Lung microvascular endothelial cell (primary cell): ENCODE results near the gene PVALEF. TPM values are rescaled to one million over a fixed set of nuclear protein-coding genes. Genes with fewer than 3 reads are reported as not detected.
A peak's percentile ranks its signal among the peaks of the same experiment; 100 is the strongest.
"Not testable (repeated sequence)": the region's sequence is repeated elsewhere in the genome, so short reads cannot be mapped to it uniquely, and the experiment has no call there.

Experiments
- DNase-seq, 2 donors: peaks; one replicate each; pipeline versions ENCODE4 v3.0.0 to v3.0.0-alpha.2; 2010; ENCODE audit warnings: low read depth in 2 of 2
- total RNA-seq: library from RNA; depleted of rRNA; stranded (reverse); fragments of >200 nt; gene quantifications from 2 replicates; pipeline ENCODE4 v1.2.1, GENCODE V29; 2014

The PVALEF gene
- total RNA-seq, 1 donor from 2014 or later: not detected

- no peak for DNase-seq
Observed at GRCh38 chr17:81143717-81144422, 21.4 kb upstream of the PVALEF start.

DNA sequence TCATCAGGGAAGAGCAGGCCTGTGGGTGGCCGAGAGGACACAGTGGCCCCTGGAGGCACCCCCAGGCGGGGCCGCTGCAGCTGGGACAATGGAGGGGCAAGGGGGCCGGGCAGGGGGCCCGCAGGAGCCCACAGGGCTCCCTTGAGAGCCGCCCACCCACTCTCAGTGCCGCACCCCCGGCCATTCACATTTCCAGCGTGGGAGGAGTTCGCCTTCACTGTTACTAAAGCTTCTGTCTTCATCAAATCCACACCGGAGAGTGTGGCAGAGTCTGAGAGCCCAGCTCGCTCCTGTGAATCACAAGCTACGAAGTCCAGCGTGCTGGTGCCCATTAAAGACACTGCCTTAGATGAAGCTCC is 20.9 kb upstream of the PVALEF start:
- DNase-seq: no peak

- DNase-seq: not testable (repeated sequence)
Observed at GRCh38 chr17:81146208-81146607, 19.1 kb upstream of the PVALEF start.

DNA sequence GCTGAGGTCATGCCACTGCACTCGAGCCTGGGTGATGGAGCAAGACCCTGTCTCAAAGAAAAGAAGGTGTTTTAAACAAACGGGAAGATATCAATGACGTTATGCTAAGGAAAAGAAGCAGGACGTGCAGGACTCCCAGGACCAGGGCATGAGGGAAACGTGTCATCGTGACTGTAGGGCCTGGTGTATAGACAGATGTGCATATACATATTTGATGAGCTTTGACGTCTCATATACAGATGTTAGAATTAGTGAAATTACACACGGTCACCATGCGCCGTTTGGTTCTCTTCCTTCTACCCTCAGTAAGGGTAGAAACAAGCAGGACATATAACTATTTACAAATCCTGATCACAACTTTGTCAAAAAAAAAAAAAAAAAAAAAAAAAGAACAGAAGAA is 17.6 kb upstream of the PVALEF start:
- no peak for DNase-seq

DNA sequence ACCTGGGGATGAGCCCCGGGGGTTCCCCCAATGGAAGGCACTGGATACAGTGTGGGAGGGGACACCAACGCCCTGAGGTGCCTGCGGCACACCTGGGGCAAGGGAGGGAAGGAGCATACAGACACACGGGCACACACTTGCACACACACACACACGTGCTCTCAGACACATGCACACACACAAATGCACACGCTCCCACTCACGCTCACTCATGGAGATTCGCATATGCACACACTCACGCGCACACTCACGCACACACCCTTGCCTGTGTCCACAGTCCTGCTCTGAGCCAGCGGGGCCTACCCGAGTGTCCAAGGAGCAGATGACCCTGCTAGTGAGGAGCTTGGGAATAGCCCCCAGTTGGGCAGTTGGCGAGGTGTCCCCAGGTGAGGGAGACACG is 16.7 kb upstream of the PVALEF start:
- no peak for DNase-seq

GRCh38 chr17:81148986-81149533 is 16.2 kb upstream of the PVALEF start:
- no peak for DNase-seq

- DNase-seq: peak; percentile 51 to 76
Observed at GRCh38 chr17:81150377-81151077, 14.8 kb upstream of the PVALEF start.

DNA sequence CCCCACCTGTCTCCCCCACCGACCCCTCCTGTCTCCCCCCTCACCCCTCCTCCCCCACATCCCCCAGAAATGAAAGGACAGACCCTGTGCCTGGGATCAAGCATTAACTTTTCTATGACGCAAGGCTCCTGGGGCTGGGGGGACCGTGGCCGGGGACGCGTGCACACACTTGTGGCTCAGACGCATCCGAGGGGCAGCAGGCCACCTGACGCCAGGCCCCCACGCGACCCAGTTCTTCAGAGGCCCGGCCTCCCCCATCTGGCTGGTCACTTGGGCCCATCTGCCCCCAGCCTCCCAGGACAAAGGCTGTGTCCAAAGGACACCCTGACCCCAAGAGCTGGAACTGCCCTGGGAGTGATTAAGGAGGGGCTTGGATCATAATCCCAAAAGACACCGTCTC is 14.0 kb upstream of the PVALEF start:
- no peak for DNase-seq

GRCh38 chr17:81152288-81152828 is 12.9 kb upstream of the PVALEF start:
- no peak for DNase-seq

GRCh38 chr17:81153340-81153803 is 11.9 kb upstream of the PVALEF start:
- peak; percentile 88 for DNase-seq

GRCh38 chr17:81154016-81154415 is 11.3 kb upstream of the PVALEF start:
- DNase-seq: not testable (repeated sequence)

- no peak for DNase-seq
Observed at GRCh38 chr17:81154961-81155360, 10.3 kb upstream of the PVALEF start.

GRCh38 chr17:81156866-81157805 is 8.2 kb upstream of the PVALEF start:
- DNase-seq: no peak

DNA sequence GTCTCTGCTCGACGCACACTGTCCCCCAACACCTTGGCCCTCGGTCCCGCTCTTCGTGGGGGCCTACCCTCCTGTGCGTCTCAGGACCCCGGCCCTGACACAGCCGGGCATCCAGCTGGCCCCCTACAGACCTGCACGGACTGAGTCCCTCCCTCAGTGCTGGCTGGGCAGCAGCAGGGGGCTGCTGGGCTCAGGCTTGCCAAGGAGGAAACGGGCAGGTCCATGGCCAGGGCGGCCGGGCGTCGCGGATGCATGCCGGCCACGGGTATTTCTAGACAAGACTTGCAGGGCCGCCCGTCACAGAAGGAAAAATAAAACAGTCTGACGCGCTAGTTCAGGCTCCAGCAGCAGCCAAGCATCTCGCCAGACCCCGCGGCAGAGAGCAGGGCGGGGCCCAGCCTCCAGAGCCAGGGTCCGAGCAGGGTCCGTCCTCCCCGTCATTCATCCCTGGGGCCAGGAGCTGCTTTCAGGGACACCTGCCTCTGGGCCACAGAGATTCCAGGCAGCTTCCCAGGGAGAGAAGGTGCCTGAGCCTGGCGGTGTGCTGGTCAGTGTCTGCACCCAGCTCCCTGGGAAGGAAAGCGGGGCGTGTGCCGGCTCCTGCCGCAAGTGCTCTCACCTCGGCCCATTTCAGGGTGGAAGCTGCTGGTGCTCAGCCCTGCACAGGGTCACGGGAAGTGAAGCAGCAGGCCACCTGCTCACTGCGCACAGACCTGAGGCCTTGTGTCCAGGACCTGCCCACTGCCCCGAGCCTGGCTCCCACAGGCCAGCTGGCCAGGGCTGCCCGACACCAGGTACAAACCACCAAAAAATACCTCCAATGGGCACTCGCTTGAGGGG is 7.2 kb upstream of the PVALEF start:
- no peak for DNase-seq

DNA sequence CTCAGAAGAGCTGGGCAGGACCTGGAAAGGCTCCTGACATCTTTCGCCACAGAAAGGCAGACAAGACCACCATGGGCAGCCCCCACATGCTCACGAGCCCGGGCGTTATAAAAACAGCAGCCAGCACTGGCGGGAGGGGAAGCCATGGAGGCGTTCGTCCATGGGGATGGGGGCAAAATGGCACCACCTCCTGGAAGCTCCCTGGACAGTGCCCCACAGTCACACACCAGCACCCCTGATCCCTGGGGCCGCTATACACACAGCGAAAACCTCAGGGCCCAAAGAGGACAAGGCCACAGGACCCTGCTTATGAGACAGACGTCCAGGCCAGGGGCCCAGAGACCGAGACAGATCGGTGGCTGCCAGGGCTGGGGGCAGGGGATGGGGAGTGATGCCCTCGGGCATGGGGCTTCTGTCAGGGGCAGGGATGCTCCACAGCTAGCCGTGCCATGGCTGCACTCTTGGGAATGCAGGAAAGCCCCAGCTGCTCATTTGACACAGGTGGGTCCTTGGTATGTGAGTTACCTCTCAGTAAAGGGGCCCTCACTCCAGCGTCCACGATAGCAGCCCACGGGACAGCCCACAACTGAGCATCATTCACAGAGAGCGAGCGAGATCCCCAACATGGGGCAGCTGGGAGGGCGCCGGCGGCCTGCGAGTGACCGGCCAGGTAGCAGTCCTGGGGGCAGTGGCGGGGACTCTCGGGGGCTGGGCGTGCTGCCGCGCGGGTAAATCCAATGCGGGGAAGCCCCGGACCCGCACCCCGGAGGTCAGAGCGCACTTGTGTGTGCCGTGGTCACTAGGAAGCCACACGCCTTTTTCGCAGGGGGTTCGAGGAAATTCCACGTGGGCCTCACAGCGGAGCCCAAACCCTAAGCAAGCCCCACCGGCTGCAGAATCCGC is 6.4 kb upstream of the PVALEF start:
- DNase-seq: no peak

DNA sequence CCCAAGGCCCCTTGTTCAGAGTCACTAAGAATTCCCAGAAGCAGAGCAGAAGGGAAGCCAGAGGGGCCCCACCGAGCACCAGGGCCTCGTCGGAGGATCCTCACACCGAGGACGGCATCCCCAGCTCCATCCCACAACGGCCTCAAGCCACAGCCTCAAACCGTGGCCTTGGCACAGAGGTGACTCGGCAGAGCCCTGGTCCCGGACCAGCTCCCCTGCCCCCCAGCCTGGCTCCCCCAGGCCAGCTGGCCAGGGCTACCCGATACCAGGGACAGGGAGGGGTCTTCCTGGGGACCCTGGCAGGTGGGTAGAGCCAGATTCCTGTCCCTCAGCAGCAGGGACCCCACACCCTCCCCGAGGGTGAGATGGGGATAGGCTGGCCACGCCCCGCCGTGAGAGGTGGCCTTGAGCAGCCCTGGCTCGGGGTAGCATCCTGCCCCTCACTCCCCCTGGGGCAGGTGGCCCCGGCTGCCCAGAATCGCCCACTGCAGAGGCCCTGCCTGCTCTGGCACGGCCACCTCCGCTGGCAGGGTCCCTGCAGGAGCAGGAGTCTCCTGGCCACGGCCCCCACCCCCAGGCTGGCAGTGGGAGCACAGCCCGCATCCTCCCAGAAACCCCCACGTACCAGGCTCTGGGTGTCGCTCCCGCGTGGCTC is 5.6 kb upstream of the PVALEF start:
- DNase-seq: peak in 1 of 2 donors; percentile 20

GRCh38 chr17:81160306-81160705 is 5.0 kb upstream of the PVALEF start:
- DNase-seq: peak; percentile 58 to 72

- DNase-seq: peak; percentile 15 to 29
Observed at GRCh38 chr17:81160747-81161453, 4.4 kb upstream of the PVALEF start.
